ENCODE measurements around the gene FTO.

FTO gene

GRCh38 chr16:53946746-53947386 is 242.9 kb downstream of the FTO start:
- no peak for DNase-seq

GRCh38 chr16:53947642-53948041 is 243.7 kb downstream of the FTO start:
- no peak for DNase-seq

DNA sequence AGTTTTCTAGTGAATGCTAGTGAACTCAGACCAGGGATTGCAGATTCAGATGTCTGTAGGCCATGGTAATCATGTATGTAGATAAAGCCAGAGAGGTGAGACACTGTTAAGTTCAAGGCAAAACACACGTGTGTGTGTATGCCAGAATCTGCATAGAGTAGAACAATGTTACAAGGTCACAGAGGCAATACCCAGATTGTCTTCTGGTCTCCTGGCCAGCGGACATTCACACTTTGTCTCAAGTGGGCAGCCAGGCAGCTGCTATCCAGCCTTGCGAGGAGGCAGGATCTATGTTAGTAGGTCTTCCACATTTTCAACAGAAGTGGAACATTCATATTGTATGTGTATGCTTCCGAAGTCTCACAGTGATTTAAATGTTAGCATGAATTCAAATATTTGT is 244.4 kb downstream of the FTO start:
- no peak for DNase-seq

DNA sequence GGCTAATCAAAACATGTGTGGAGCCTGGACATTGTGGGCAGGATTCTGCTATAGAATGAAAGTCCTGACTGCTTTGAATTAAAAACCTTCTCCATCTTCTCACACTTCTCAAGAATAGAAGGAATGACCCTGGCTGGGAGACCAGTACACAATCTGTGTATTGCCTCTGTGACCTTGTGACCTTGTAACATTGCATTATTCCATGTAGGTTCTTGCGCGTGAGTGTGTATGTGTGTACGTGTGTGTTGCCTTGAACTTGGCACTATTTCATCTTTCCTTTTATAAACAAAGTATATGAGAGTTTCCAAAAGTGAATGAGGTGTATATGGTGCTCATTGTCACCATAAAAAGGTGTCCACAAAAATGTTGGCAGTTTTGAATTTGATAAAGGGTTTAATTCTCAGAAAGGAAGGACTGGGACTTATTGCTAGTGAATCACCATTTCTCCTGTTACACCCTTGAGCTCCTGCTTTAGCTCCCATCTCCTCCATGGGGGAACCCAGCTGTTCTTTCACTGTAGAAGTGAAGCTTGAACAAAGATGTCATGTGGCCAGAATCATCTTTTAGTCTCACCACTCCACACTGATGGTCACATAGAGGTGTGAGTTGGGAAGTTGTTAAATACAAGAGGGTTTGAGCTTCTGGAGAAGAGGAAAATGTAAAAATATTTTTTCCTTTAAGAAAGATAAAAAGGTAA is 244.9 kb downstream of the FTO start:
- DNase-seq, result no peak

- no peak for DNase-seq
Observed at GRCh38 chr16:53949715-53950410, 245.9 kb downstream of the FTO start.

- DNase-seq, result no peak
Observed at GRCh38 chr16:53950677-53951076, 246.7 kb downstream of the FTO start.

GRCh38 chr16:53952215-53953208 is 248.6 kb downstream of the FTO start:
- peak; percentile 14 for DNase-seq

DNA sequence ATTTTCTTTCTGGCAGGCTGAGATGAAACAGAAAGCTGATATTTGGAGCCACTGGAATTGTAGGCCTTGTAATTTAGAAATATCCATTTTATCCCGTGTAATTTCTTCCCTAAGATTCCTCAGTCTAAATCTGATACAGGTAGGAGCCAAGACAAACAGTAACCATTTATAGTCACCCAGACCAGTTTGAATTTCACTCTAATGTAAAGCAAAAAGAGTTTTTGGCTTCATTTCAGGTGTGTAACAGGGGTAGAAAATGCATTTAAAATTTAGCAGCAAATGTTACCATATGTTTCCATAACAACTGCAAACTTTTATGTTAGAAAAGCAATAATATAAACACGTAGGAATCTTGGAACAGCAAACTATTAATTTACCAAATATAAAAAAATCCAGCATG is 249.4 kb downstream of the FTO start:
- DNase-seq, result no peak

DNA sequence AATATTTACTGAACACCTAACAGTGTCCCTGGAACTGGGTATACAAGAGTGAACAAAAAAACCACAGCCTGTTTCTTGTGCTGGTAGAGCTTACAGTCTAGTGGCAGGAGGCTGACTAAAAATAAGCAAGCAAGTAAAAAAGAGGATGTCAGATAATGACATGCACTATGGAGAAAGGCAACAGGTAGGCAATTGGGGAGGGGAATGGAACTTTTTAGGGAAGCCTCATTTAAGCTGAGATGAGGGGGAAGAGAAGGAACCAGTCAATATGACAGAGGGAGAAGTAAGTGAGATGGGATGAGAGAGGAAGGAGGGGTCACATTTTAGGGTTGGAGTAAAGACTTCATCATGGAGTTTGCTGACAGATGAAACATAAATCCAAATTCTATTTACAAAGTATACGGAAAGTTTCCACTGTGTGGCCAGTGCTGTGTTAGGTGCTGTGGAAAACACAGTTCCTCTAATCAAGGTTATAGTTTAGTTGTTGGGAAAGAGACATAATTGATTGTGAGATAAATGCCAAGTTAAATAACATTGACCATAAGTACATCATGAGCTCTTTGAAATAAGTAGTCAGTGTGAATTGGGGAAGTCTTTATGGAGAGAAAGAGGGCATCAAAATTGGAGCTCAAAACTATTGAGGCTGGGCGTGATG is 251.4 kb downstream of the FTO start:
- DNase-seq, result no peak

DNA sequence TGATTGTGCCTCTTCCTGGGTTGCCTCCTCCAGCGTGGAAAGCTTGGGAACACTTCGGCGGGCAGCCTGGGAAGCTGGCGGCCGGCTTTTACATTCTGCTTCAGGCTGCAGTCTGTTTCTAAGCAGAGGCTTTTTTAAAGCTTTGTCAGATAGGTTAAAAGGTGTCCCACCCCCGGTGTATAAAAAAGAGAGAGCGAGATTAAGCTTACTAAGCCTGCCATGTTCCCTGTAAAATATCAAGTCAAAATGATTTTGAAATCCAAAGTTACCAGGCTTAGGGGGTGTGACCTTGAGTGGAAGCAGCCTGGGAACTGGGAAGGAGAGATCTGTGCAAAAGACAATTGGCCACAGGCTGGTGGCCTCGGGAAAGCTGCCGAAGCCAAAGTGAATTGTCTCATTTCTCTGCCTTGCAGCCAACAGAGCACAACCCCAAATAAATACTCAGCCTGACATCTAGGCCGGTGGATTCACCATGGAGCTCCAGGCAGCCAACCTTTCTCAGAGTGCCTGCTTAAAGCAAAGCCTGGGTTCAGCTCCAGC is 254.5 kb downstream of the FTO start:
- no peak for DNase-seq

DNA sequence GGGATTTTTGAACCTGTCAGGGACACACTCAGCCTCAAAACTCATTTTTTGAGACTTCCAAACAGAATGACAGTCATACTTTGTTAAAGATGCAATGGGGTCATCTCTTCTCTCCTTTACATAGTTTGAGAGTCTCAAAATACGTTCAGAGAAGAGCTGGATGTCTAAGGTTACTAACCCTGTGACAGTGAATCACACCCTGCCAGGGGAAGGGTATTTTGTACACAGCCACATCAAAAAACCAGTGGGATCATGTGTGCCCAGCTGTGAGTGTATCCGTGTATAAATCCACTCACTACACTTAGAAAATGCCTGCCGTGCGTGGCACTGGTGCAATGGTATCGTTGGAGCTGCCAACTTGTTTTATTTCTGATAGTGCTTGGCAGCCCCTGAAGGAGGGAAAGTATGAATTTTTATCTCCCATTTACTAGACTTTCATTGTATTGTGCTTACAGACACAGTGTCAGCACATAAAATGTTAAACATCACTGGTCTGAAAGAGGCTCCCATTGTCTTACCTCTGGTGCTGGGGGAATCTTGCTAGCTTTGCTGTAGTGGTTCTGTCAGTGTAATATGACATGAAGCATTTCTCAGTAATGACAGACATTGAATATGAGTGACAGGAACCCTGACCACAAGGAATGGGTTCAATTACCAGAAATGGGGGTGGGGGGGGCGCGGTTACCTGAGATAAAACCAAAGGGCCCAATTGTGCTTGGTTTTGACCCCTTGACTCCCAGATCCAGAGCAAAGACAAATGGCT is 256.3 kb downstream of the FTO start:
- DNase-seq, result no peak

GRCh38 chr16:53960954-53961616 is 257.1 kb downstream of the FTO start:
- DNase-seq, result no peak

DNA sequence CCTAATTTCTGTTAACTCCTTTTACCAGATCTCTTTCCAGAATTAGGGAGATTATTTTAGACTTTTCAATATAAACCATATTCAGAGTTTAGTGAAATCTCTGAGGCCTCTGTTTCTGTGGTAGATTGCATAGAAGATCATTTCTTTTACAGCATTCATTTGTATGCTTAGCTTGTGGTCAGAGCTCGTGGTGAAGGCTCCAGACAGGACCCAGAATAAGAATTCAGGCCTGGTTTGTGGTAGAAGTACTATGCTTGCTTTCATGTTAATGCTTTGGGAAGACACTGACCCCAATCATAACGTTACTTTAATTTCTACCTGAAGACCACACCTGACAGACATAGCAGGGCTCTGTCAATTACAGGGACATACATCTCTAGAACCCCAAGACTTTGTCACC is 258.1 kb downstream of the FTO start:
- DNase-seq, result no peak

GRCh38 chr16:53964145-53964790 is 260.3 kb downstream of the FTO start:
- no peak for DNase-seq

DNA sequence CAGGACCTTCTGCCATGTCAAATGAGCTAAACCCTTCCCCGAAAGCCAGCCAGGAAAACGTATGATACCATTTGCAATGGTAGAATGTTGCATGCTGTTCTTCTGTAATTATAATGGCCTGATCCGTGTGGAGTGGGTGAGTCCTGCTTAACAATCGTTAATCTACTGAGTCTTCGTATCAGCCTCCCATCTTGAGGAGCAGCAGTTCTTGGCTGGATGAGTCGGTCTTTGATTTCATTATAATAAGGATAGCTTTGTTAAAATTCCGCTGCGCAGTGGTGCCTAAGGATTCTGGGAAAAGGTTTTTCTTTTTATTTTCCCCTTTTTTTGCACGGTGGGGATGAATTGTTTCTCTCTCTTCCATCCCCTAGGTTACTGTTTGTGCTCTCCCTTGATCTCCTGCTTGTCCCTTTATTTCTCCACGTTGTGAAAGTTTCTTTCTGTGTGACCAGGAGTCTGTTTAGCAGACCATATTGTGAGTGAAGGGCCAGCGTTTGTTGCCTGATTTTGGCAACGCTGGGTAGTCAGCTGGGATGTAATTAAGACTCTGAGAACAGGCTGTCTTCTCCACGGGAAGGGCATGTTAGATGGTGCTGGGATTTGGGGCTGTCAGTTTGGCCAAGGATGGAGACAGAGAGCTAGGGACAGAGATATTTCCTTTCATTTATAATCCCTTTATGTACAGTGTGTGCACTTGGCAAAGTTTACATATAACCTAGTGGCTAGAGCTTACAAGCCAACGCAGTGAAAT is 263.0 kb downstream of the FTO start:
- DNase-seq, result no peak

- no peak for DNase-seq
Observed at GRCh38 chr16:53967572-53967971, 263.6 kb downstream of the FTO start.

GRCh38 chr16:53968454-53968853 is 264.5 kb downstream of the FTO start:
- no peak for DNase-seq

- DNase-seq, result no peak
Observed at GRCh38 chr16:53968896-53969295, 264.9 kb downstream of the FTO start.

GRCh38 chr16:53971616-53972015 is 267.7 kb downstream of the FTO start:
- no peak for DNase-seq
